Activated effector memory CD4-positive, alpha-beta T cell treated with anti-CD3 and anti-CD28 coated beads, Interleukin-2, amount 50 U/mL, for 16 hours (primary cell): ENCODE data around the gene GPHN.
A peak's percentile ranks its signal among the peaks of the same experiment; 100 is the strongest.

Source experiments
- DNase-seq: peaks from one replicate; pipeline ENCODE4 v3.0.0-alpha.2; 2020

Gene GPHN

DNA sequence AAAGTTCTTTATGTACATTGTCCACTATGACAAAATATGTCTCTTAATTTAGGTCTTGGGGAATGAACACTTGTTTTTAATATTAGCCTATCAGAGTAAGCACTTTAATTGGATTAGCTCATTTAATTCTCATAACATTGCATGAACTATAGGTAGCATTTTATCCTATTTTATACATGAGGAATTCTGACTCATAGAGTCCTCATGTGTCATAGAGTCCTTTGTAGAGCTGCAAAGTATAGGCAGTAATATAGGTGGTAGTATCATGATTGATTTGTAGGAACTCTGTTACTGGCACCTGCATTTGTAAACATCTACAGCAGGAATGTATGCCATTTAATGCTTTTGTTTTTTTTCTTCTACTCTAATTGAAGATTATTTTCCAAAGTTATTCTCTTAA, 96.0 kb downstream of the GPHN start:
- no peak for DNase-seq

DNA sequence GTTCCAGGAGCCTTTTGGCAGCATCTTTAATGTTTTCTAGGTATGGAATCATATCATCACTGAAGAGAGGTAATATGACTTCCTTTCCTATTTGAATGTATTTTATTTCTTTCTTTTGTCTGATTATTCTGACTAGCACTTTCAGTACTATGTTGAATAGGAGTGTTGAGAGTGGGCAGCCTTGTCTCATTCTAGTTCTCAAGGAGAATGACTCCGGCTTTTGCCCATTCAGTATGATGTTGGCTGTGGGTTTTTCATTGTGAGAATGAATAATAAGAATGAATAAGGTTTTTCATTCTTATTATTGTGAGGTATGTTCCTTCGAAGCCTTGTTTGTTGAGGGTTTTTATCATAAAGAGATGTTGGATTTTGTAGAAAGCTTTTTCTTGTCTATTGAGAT, 98.9 kb downstream of the GPHN start:
- no peak for DNase-seq

DNA sequence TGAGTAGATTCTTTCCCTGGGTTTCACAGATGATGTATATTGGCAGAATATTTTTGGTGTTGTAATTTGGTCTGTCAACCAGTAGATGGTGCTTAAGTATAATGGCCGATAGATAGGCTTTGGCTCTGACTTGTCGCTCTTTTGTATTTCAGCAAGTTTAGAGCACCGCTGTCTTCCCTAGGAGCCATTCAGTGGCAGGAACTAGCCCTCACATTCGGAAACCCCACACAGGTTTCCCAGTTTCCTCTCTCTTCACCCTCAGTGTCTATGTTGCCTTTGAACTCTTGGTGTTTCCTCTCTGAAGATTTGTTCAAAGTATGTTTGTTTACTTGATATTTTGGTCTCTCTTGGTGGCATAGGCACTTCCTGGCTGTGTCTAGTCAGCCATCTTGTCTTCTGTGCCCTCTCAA, 102.2 kb downstream of the GPHN start:
- DNase-seq: no peak

DNA sequence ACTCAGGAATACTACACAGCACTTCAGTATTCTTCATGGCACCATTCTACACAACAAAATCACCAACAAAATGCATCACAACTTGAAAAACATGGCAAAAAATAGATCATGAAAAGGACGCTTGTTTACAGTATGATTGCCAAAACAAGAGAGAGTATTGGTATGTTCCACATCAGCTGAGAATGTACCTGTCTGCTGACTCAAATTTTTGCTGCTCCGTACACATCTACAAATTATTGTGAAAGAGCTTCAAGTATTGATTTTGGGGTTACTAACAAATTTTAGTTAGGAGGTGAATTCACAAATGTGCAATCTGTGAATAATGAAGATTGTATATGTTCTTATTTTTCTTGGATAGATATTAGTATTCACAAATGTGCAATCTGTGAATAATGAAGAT, 105.4 kb downstream of the GPHN start:
- DNase-seq: no peak

DNA sequence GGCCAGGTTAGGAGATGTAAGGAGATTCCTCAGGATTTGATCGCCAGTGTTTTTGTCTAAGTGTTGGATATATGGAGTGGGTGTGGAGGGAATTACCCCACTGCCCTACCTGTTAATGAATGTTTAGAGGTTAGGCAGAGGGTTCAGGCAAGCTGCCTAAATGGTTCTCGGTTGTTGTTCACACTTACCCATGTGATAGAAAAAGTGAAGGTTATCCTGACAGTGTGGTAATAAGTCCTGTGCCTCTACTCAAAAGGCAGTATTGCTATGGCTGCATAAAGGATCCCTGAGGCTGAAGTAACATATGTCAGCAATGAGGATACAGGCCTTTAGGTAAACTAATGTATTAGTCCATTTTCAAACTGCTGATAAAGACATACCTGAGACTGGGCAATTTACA, 112.0 kb downstream of the GPHN start:
- no peak for DNase-seq

DNA sequence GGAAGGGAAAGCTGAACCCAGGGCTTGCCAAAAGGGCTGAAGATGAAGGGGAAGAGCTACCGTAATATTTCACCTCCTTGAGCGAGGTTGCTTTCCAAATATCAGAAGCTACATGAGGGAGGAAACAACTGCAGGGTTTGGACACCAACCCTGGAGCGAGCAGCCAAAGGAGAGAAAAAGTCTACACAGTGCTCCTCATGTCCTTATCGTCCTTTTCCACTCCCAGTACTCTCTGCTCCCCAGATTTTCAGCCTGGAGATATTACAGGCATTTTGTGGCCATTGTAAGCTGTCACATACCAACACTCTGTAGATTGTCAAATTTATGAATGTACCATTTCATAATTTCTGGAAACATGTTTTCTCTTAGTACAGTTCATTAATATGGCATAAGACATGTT, 115.9 kb downstream of the GPHN start:
- no peak for DNase-seq

DNA sequence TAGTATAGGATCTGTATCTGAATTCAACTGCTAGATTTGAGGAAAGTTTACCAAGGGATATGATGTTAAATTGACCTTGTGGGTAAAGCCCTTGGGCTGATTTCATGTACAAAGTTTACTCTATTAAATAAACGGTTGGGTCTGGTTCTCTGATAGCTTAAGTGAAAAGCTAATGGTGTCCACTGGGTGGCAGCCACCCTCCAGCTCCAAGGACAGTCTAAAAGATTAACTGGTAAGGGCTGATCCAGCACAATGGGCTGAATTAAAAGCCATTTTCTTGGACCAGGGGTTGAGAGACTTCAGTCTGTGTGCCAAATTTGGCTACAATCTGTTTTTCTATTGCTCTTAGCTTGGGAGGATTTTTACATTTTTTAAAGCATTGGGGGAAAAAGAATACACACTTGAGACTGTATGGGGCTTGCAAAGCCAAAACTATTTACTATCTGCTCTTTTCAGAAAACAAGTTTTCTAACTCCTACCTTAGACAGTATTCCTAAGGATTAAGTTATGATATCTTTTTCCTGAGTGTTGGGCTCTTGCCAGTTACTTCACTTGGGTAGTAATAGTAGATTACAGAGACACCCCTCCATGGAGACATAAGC, 116.5 kb downstream of the GPHN start:
- peak; percentile 69 for DNase-seq

DNA sequence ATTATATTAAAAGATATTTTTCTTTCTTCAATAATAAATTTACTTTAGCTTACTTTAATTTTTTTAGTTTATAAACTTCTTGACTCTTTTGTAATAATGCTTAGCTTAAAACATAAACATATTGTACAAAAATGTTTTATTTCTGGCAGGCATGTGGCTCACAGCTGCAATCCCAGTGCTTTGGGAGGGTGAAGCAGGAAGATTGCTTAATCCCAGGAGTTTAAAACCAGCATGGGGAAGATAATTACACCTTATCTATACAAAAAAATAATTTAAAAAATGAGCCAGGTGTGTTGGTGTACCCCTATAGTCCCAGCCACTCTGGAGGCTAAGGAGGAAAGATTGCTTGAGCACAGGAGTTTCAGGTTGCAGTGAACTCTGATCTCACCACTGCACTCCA, 120.7 kb downstream of the GPHN start:
- no peak for DNase-seq

DNA sequence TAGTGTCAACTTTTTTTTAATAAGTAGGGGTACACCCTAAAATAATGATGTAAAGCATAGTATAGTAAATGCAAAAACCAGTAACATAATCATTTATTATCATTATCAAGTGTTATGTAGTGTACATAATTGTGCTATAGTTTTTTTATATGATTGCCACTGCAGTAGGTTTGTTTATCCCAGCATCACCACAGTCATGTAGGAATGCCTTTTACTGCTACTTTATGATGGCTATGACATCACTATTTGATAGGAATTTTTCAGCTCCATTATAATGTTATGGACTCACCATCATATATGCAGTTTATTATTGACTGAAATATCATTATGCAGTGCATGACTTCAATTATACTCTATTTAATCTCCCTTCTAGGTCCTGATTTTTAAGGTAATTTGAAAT, 121.6 kb downstream of the GPHN start:
- DNase-seq: no peak

DNA sequence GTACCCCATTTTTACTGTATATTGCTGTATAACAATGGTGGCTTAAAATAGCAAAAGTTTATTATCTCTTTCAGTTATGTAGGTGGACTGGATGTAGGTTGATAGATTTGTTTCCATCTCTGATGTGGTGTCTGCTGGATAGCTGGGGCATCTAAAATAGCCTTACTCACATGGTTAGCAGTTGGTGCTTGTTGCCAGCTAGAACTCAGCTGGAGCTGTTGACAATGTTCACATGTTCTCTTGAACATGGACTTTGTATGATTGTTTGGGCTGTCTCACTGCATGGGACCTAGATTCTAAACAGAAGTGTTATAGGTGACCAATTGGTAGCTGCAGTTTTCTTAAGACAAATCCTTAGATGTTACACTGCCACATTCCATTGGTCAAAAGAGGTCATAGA, 126.9 kb downstream of the GPHN start:
- no peak for DNase-seq

DNA sequence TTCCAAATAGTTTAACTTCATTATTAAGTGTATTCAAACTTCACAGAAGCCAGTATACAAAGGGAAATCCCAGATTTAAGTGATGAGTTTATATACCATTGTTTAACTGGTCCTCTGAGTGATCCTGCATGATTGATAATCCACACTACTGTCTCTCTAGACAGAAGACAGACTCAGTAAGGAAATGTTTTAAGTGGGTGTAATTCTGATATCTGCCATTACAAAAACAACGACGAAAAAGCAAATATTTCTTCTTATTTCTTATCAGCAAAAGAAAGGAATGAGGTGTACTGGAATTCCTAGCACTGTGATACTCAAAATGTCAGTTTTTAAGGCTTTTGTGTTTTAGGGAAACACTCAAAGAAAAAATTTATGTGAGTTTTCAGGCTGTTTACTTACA, 127.5 kb downstream of the GPHN start:
- no peak for DNase-seq

DNA sequence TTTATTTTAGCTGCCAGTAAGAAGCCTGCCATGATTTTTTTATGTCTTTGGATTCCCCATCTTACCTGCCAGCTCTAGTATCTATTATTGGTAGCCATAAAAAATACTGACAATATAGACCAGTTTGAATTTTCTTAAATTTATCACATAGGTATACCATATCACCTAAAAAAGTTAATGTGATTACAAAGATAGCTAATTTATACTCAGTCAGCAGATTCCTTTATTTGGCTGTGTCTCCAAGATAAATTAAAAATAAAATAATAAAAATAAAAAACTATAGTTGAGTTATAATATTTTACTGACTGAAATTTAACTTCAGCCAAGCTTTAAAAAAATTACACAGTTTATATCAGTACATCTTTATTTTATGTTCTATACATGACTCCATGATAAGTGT, 128.3 kb downstream of the GPHN start:
- DNase-seq: no peak

DNA sequence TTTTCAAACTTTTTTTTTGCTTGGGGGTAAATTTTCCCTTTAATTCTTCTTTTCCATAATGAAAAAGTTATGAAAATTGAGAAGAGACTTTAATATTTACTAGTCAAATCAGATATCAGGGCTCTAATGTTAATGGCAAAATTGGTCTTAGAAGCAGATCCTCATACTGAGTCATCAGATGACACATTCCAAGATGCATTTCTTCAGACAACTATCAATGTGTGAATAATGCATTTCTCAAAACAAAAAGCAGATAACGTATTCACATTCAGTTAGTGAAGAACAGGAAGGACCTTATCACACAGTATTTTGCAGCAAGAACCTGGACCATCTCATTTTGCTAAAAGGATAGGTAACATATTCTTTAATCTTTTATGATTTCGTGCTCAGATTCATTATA, 130.7 kb downstream of the GPHN start:
- DNase-seq: no peak

DNA sequence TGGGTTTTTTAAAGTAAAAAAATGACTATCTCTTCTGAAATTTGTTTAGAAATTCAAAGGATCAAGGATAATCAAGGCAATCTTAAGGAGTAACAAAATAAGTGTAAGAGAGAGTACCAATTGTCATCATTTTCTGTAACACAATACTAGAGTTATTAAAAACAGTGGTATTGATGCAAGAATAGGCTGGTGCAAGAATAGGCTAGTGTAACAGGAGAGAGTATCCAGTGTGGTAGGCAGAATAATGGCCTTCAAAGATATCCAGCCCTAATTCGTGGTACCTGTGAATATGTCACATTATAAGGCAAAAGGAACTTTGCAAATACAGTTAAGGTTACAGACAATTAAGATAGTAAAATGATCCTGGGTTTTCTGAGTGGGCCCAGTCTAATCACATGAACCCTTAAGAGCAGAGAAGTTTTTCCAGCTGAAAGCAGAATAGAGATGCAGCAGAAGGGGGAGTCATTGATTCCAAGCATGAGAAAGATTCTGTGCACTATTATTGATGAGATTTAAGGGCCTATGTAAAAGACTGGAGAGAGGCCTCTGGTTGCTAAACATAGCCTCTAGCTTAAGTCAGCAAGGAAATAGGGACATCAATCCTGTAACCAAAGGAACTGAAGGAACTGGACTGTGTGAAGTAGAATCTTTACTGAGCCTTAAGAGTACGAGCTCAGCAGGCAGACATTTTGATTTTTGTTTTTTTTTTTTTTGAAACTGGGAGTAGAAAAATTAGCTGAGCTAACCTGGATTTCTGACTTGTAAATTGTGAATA, 134.1 kb downstream of the GPHN start:
- DNase-seq: no peak

DNA sequence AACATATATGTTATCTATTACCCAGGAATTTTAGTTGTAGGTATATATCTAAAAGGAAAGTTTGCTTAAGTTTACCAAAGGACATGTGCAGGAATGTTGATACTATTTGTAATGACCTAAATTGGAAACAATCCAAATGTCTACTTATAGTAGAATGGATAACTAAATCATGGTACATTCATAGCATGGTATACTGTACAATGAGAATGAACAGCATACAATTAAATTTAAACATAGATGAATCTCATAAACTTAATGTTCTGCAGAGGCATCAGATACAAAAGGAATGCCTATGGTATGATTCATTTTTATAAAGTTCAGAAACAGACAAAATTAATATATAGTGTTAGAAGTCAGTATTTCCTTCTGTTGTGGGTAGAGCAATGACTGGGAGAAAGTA, 135.4 kb downstream of the GPHN start:
- no peak for DNase-seq

DNA sequence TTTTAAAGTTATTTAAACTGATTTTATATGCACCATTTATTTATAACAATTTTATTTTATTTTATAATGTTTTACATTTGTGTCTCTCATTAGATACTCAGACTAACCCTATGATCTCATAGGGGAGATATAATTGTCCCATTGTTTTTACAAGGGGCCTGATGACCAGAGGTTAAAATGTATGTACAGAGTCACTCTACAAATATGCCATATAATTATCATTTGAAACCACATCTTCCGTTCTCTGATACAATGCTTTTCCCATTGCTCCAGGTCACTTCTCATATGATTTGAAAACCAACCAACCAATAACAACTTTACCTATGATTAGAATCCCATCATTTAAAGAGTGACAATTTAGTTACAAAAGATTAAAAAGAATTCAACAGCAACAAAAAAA, 137.8 kb downstream of the GPHN start:
- DNase-seq: no peak

DNA sequence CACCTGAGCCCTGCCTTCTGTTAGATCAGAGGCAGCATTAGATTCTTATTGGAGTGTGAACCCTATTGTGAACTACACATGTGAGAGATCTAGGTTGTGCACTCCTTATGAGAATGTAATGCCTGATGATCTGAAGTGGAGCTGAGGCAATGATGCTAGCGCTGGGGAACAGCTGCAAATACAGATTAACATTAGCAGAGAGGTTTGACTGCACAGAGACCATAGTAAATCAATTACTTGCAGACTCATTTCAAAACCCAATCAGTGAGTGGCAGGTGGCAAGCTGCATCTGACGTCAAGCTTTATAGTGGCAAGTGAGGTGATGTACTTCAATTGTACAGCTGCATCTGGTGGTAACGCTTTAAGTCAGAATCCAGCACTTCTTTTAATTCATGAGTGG, 141.6 kb downstream of the GPHN start:
- no peak for DNase-seq

DNA sequence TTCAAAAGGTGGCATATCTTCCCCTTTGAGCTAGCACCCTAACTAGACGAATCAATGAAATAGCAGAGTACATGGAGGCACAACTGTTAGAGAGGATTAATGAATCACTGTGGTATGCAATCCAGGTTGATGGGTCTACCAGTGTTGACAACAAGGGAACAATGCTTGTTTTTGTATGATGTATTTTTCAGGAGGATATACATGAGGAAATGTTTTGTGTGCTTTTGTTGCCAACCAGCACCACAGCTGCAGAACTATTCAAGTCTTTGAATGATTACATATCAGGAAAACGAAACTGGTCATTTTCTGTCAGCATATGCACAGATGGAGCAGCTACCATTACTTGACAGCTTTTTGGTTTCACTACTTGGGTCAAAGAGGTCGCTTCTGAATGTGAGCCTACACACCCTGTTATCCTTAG, 142.6 kb downstream of the GPHN start:
- no peak for DNase-seq

DNA sequence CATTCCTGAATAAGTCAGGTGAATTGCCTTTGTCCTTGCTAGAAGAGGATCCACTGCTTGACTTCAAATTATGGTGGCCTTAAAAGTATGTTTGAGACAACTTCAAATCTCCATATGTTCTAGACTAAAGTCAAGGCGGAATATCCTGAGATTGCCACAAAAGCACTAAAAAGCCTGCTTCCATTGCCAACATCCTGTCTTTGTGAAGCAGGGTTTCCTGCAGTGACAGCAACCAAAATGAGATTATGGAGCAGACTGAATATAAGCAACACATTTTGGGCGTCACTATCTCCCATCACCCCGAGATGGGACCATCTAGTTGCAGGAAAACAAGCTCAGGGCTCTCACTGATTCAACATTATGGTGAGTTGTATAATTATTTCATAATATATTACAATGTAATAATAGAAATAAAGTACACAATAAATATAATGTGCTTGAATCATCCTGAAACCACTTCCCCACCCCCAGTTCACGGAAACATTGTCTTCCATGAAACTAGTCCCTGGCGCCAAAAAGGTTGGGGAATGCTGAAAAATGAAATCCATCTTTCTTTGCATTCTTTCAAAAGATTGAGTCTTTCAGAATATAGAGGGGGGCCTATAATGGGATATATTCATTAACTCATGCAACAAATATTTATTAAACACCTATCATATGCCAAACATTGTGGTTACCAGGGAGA, 143.7 kb downstream of the GPHN start:
- no peak for DNase-seq

DNA sequence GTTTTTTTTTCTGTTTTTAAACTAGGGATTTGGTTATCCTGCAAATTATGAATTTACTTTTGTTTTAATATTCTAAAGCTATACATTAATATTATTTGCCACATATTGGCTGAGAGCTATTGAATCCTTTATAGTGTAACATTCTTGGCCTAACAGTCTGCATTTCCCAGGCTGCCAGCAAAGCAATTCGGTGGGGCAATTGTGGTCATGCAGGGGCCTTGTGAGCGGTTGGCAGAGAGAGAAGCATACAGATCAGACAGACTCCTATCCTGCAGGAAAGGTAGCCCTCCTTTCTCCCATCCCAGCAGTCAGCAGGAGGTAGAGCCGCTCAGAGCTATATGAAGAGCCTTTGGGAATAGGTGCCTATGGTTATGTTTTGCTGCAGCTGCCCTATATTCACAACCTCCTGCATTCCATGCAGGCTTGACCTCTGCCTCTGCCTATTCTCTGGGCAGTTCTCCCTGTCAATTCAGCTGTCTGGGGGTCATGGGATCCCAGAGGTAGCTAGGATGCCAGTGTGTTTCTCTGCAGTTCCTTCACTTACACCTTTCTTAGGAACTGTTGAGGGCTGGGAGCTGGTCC, 144.7 kb downstream of the GPHN start:
- no peak for DNase-seq

DNA sequence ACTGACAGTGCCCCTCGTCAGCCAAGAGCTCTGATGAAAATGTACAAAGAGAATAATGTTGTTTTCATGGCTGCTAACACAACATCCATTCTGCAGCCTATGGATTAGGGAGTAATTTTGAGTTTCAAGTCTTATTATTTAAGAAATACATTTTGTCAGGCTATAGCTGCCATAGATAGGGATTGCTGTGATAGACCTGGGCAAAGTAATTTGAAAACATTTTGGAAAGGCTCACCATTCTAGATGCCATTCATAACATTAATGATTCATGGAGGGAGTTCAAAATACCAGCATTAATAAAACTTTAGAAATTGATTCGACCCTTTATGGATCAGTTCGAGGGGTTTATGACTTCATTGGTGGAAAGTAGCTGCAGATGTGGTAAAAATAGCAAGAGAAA, 149.8 kb downstream of the GPHN start:
- no peak for DNase-seq

DNA sequence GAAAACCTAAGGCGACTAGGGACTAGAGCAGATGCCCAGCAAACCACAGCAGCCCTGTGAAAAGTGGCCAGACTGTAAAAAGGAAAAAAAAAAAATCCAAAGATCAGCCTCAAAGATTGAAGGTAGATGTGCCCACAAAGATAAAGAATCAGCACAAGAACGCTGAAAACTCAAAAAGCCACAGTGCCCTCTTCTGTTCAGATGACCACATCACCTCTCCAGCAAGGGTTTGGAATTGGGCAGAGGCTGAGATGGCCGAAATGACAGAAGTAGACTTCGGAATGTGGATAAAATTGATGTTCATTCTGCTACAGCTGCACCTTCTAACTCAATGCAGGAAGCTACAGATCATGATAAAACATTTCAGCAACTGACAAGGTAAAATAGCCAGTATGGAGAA, 154.4 kb downstream of the GPHN start:
- no peak for DNase-seq

DNA sequence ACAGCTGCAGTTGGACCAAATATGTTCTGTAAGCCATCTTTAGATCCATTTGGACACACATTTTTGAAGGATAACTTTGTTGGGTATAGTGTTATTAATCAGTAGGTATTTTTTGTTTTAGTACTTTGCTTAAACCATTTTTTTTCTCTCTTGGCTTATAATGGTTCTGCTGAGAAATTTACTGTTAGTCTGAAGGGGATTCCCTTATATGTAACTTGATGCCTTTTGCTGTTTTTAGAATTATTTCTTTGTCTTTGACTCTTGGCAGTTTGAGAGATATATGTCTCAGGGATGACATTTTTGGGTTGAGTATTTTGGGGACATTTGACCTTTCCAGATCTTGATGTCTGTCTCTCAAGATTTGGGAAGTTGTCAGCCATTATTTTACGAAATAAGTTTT, 169.8 kb downstream of the GPHN start:
- no peak for DNase-seq

DNA sequence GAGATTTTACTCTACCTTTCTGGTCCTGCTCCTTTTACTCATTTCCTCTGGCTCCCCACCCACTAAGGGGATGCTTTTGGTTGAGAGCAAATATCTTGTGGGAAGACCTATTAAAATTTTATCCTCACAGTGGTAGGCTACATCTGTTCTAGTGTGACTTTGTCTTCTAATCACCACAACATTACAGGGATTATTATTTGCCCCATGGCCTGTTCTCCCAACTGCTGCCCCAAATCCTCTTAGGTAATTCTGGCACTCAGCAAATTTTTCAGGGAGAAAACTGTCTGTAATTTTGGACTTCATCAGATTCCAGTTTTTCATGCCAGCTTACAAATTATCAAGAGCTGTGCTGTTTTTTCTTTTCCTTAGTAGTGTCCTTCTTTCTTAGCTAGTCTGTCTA, 172.3 kb downstream of the GPHN start:
- no peak for DNase-seq
